Measurements from ENCODE around the gene MKX.
A peak's percentile ranks its signal among the peaks of the same experiment; 100 is the strongest.

MKX gene, protein sequence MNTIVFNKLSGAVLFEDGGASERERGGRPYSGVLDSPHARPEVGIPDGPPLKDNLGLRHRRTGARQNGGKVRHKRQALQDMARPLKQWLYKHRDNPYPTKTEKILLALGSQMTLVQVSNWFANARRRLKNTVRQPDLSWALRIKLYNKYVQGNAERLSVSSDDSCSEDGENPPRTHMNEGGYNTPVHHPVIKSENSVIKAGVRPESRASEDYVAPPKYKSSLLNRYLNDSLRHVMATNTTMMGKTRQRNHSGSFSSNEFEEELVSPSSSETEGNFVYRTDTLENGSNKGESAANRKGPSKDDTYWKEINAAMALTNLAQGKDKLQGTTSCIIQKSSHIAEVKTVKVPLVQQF

DNA sequence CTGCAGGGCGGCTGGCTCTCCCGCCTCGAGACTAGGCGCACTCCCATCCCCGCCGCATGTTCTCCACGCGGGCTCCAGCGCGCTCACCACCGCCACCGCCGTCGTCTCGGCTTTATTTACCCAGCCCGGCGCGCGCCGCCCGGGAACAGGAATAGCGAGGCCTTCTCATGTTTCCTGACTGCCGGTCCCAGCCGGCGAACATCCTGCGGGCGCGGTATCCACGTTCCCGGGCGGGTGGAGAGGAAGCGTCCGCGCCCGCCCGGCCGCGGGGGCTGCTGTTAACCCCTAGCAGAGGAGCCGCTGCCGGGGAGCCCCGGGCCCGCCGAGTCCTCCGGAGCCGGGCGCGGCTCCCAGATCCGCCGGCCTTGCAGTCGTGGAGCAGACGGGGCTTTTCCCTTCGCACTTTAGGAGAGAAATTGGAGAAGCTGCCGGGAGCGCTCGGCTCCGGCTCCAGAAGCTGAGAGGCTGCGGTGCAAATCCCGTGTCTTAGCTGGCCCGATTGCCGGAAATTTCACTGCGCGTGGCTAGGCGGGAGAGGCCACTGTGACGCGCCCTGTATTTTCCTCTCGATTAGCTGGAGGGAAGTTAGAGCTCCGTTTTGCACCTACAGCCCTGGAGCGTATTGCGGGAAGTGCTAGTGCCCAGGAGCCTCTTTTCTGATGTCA lies at the start of gene MKX:
Gene MKX (minus strand): TSS at position 88 of the 665 bp plus-strand sequence. CDS start 2,404 bp downstream, outside the sequence.
- peak within 1 kb of the TSS; percentile 84 for H3K4me3 ChIP-seq (ENCODE audit: low read length)
- no peaks in the 10 kb centered on the region for H3K9me2 ChIP-seq (replicated peaks; ENCODE audit: insufficient read depth, low read length)
- H3K79me2 ChIP-seq (ENCODE audit: low read length) = no peaks in the 10 kb centered on the region
- TF ChIP-seq, protein P1, sequence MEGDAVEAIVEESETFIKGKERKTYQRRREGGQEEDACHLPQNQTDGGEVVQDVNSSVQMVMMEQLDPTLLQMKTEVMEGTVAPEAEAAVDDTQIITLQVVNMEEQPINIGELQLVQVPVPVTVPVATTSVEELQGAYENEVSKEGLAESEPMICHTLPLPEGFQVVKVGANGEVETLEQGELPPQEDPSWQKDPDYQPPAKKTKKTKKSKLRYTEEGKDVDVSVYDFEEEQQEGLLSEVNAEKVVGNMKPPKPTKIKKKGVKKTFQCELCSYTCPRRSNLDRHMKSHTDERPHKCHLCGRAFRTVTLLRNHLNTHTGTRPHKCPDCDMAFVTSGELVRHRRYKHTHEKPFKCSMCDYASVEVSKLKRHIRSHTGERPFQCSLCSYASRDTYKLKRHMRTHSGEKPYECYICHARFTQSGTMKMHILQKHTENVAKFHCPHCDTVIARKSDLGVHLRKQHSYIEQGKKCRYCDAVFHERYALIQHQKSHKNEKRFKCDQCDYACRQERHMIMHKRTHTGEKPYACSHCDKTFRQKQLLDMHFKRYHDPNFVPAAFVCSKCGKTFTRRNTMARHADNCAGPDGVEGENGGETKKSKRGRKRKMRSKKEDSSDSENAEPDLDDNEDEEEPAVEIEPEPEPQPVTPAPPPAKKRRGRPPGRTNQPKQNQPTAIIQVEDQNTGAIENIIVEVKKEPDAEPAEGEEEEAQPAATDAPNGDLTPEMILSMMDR (IDR thresholded peaks at IDR 0.05; ENCODE audit: low read length) = no peak
- TF ChIP-seq EZH2phosphoT487 (IDR thresholded peaks at IDR 0.05; ENCODE audit: low read length) (no peak), EZH2 (optimal IDR thresholded peaks at IDR 0.05; ENCODE audit: low read depth, low read length) (no peak)
- no peaks in the 10 kb centered on the region for H3K9me3 ChIP-seq (replicated peaks; ENCODE audit: insufficient read depth, low read length)
- H2AFZ ChIP-seq (ENCODE audit: low read length) = peak within 1 kb of the TSS; percentile 97
- no peaks in the 10 kb centered on the region for H3K36me3 ChIP-seq (replicated peaks; ENCODE audit: insufficient read depth, low read length)
- H3K4me2 ChIP-seq (ENCODE audit: low read depth, low read length) = peak within 1 kb of the TSS; percentile 98
- H4K20me1 ChIP-seq (ENCODE audit: insufficient read depth, low read length) = no peaks in the 10 kb centered on the region
- H3K27ac ChIP-seq (ENCODE audit: low read length) = no peak within 1 kb of the TSS
- no peak within 1 kb of the TSS for H3K9ac ChIP-seq (ENCODE audit: low read length)
- H3K27me3 ChIP-seq (replicated peaks; ENCODE audit: insufficient read depth, low read length) = peaks cover 13% of the 10 kb centered on the region
- H3K4me1 ChIP-seq (ENCODE audit: low read length) = peaks cover 12% of the 10 kb centered on the region; the same call in 1 of the 2 replicates
- DNase-seq = no peak
- peaks cover 13% of the 10 kb centered on the region for H3F3A ChIP-seq (ENCODE audit: insufficient read depth, low read length)

DNA sequence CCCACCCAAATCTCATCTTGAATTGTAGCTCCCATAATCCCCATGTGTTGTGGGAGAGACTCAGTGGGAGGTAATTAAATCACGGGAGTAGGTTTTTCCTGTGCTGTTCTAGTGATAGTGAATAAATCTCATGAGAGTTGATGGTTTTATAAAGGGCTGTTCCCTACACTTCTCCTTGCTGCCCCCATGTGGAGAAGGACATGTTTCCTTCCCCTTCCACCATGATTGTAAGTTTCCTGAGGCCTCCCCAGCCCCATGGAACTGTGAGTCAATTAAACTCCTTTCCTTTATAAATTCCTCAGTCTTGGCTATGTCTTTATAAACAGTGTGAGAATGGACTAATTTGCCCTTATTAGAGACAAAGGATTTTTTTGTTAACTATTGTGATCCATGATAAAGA lies 48.5 kb upstream of the MKX start:
- H3K79me2 ChIP-seq (ENCODE audit: low read length) = no peaks in the 10 kb centered on the region
- H3K4me1 ChIP-seq (ENCODE audit: low read length) = no peaks in the 10 kb centered on the region
- H3K36me3 ChIP-seq (replicated peaks; ENCODE audit: insufficient read depth, low read length) = no peaks in the 10 kb centered on the region
- H4K20me1 ChIP-seq (ENCODE audit: insufficient read depth, low read length) = no peaks in the 10 kb centered on the region
- no peak overlapping the region for H3K4me2 ChIP-seq (ENCODE audit: low read depth, low read length)
- H3K9me2 ChIP-seq (replicated peaks; ENCODE audit: insufficient read depth, low read length) = no peaks in the 10 kb centered on the region
- H3K9ac ChIP-seq (ENCODE audit: low read length) = no peak overlapping the region
- no peaks in the 10 kb centered on the region for H3K27me3 ChIP-seq (replicated peaks; ENCODE audit: insufficient read depth, low read length)
- no peaks in the 10 kb centered on the region for H3F3A ChIP-seq (ENCODE audit: insufficient read depth, low read length)
- H3K27ac ChIP-seq (ENCODE audit: low read length) = no peak overlapping the region
- DNase-seq = no peak
- H3K4me3 ChIP-seq (ENCODE audit: low read length) = no peak overlapping the region
- H2AFZ ChIP-seq (ENCODE audit: low read length) = no peak overlapping the region
- no peaks in the 10 kb centered on the region for H3K9me3 ChIP-seq (replicated peaks; ENCODE audit: insufficient read depth, low read length)
- no peak for TF ChIP-seq EZH2 (optimal IDR thresholded peaks at IDR 0.05; ENCODE audit: low read depth, low read length)
- TF ChIP-seq EZH2phosphoT487 (IDR thresholded peaks at IDR 0.05; ENCODE audit: low read length) = no peak
- TF ChIP-seq, protein P1 (IDR thresholded peaks at IDR 0.05; ENCODE audit: low read length) = peak; percentile 22; the same call in 1 of the 2 replicates

DNA sequence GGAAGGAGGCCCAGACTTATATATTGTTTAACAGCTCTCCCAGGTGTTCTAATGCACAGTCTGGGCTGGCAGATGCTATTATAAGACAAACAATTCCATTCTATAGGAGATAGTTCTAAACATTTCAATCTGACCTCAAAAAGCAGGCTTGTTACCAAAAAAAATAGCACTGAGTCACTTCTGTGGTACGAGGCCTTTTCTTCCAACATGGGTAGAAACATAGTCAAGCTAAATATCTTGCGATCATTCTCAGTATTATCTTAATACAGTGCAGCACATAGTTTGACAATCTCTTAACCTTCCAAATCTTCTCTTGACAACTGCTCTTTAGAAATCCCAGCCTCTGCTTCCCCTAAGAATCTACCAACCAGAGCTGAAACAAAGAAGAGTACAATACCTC lies 46.6 kb upstream of the MKX start:
- no peak overlapping the region for H3K4me2 ChIP-seq (ENCODE audit: low read depth, low read length)
- DNase-seq = no peak
- no peaks in the 10 kb centered on the region for H3K4me1 ChIP-seq (ENCODE audit: low read length)
- H2AFZ ChIP-seq (ENCODE audit: low read length) = no peak overlapping the region
- no peaks in the 10 kb centered on the region for H3F3A ChIP-seq (ENCODE audit: insufficient read depth, low read length)
- TF ChIP-seq EZH2phosphoT487 (IDR thresholded peaks at IDR 0.05; ENCODE audit: low read length) = no peak
- TF ChIP-seq EZH2 (optimal IDR thresholded peaks at IDR 0.05; ENCODE audit: low read depth, low read length) = no peak
- TF ChIP-seq, protein P1 (IDR thresholded peaks at IDR 0.05; ENCODE audit: low read length) = no peak
- H4K20me1 ChIP-seq (ENCODE audit: insufficient read depth, low read length) = no peaks in the 10 kb centered on the region
- H3K27ac ChIP-seq (ENCODE audit: low read length) = no peak overlapping the region
- H3K9me3 ChIP-seq (replicated peaks; ENCODE audit: insufficient read depth, low read length) = no peaks in the 10 kb centered on the region
- H3K36me3 ChIP-seq (replicated peaks; ENCODE audit: insufficient read depth, low read length) = no peaks in the 10 kb centered on the region
- no peak overlapping the region for H3K4me3 ChIP-seq (ENCODE audit: low read length)
- H3K79me2 ChIP-seq (ENCODE audit: low read length) = no peaks in the 10 kb centered on the region
- no peaks in the 10 kb centered on the region for H3K9me2 ChIP-seq (replicated peaks; ENCODE audit: insufficient read depth, low read length)
- no peaks in the 10 kb centered on the region for H3K27me3 ChIP-seq (replicated peaks; ENCODE audit: insufficient read depth, low read length)
- H3K9ac ChIP-seq (ENCODE audit: low read length) = no peak overlapping the region
